DND-41 (cell line): Measurements from ENCODE around the gene SIRT7.

Experiments used
- ATAC-seq: fragments of 200-7000 bp; cut with Tn5 transposase; 3 replicates; pipeline ENCODE4 v1.9.1; 2021; ENCODE audit warnings: low read depth; ENCODE audit not compliant: insufficient read depth
- DNase-seq: peaks from one replicate; pipeline ENCODE4 v3.0.0-alpha.2; 2020
- H2AFZ ChIP-seq: 2 replicates; pipeline ENCODE4 v1.6.0; 2012; ENCODE audit warnings: low read depth, low read length
- H3K27ac ChIP-seq: 2 replicates; pipeline ENCODE4 v1.5.1; 2012; ENCODE audit warnings: low read length, inconsistent platforms
- H3K27me3 ChIP-seq: fragments of 200-600 bp; sonication (generic); 2 replicates; pipeline ENCODE4 v1.6.0; 2012; ENCODE audit warnings: low read length, mild to moderate bottlenecking, inconsistent platforms; ENCODE audit not compliant: insufficient read depth, poor library complexity
- H3K36me3 ChIP-seq: 2 replicates; pipeline ENCODE4 v1.5.1; 2012; ENCODE audit warnings: low read length, inconsistent platforms; ENCODE audit not compliant: insufficient read depth
- H3K4me1 ChIP-seq: 2 replicates; pipeline ENCODE4 v1.5.1; 2012; ENCODE audit warnings: mild to moderate bottlenecking, low read length; ENCODE audit not compliant: insufficient read depth
- H3K4me2 ChIP-seq: 2 replicates; pipeline ENCODE4 v1.6.0; 2012; ENCODE audit warnings: mild to moderate bottlenecking, moderate library complexity, low read length, inconsistent platforms; ENCODE audit not compliant: insufficient read depth
- H3K4me3 ChIP-seq, 2 experiments: fragments of 200-600 bp in 1 of 2; shearing (Covaris generic) in 1 of 2; 2 replicates each; pipeline ENCODE4 v1.5.1; 2012 to 2016; ENCODE audit warnings: inconsistent platforms in 2 of 2, low read length in 2 of 2, mild to moderate bottlenecking in 2 of 2, low read depth in 1 of 2, moderate library complexity in 1 of 2
- H3K79me2 ChIP-seq: 2 replicates; pipeline ENCODE4 v1.6.0; 2012; ENCODE audit warnings: low read length, inconsistent platforms; ENCODE audit not compliant: insufficient read depth
- H3K9ac ChIP-seq: 2 replicates; pipeline ENCODE4 v1.6.0; 2012; ENCODE audit warnings: low read depth, mild to moderate bottlenecking, inconsistent platforms, low read length, moderate library complexity
- H3K9me3 ChIP-seq: 2 replicates; pipeline ENCODE4 v1.5.1; 2012; ENCODE audit warnings: low read length, moderate library complexity, mild to moderate bottlenecking, inconsistent platforms; ENCODE audit not compliant: insufficient read depth, severe bottlenecking
- H4K20me1 ChIP-seq: 2 replicates; pipeline ENCODE4 v1.6.0; 2012; ENCODE audit warnings: low read length; ENCODE audit not compliant: insufficient read depth
- CTCF ChIP-seq: IDR thresholded peaks from 2 replicates; pipeline ENCODE4 v1.5.1; 2012; ENCODE audit warnings: borderline replicate concordance, low read length, moderate library complexity, mild to moderate bottlenecking; ENCODE audit not compliant: poor library complexity, severe bottlenecking; ENCODE audit errors: extremely low read depth
- EZH2 ChIP-seq: IDR thresholded peaks from 3 replicates; pipeline ENCODE4 v1.6.1; 2012; ENCODE audit warnings: borderline replicate concordance, low read depth, mild to moderate bottlenecking, moderate library complexity, low read length, inconsistent platforms; ENCODE audit not compliant: severe bottlenecking

Gene SIRT7

GRCh38 chr17:81958633-81959342 is 40.8 kb upstream of the SIRT7 start:
- no peak overlapping the region for H3K9ac ChIP-seq
- H3K27me3 ChIP-seq, result peaks cover 20% of the 10 kb centered on the region
- no peak overlapping the region for H3K4me2 ChIP-seq
- no peak overlapping the region for H3K4me3 ChIP-seq
- peaks cover 6% of the 10 kb centered on the region for H3K4me1 ChIP-seq
- H3K9me3 ChIP-seq, result no peaks in the 10 kb centered on the region
- DNase-seq (no peak), ATAC-seq (no peak)
- no peak for TF ChIP-seq CTCF
- TF ChIP-seq EZH2, result no peak
- no peaks in the 10 kb centered on the region for H4K20me1 ChIP-seq
- H3K36me3 ChIP-seq, result no peaks in the 10 kb centered on the region
- H2AFZ ChIP-seq, result no peak overlapping the region
- no peaks in the 10 kb centered on the region for H3K79me2 ChIP-seq
- H3K27ac ChIP-seq, result no peak overlapping the region

GRCh38 chr17:81957691-81958432 is 39.9 kb upstream of the SIRT7 start:
- Histone ChIP-seq H3K4me3 (no peak overlapping the region), H3K36me3 (no peaks in the 10 kb centered on the region), H3K27me3 (peaks cover 20% of the 10 kb centered on the region), H3K4me2 (no peak overlapping the region), H3K9me3 (no peaks in the 10 kb centered on the region), H2AFZ (no peak overlapping the region), H4K20me1 (no peaks in the 10 kb centered on the region), H3K27ac (no peak overlapping the region), H3K4me1 (peaks cover 10% of the 10 kb centered on the region), H3K9ac (no peak overlapping the region), H3K79me2 (no peaks in the 10 kb centered on the region)
- ATAC-seq, result no peak
- no peak for DNase-seq
- TF ChIP-seq EZH2 (no peak), CTCF (no peak)

GRCh38 chr17:81956607-81957589 is 38.9 kb upstream of the SIRT7 start:
- H3K9me3 ChIP-seq, result no peaks in the 10 kb centered on the region
- no peak overlapping the region for H3K4me2 ChIP-seq
- H2AFZ ChIP-seq, result no peak overlapping the region
- H3K9ac ChIP-seq, result no peak overlapping the region
- H3K79me2 ChIP-seq, result no peaks in the 10 kb centered on the region
- H3K27ac ChIP-seq, result no peak overlapping the region
- DNase-seq (no peak), ATAC-seq (no peak)
- H3K36me3 ChIP-seq, result no peaks in the 10 kb centered on the region
- no peaks in the 10 kb centered on the region for H4K20me1 ChIP-seq
- TF ChIP-seq EZH2, result no peak
- no peak for TF ChIP-seq CTCF
- H3K27me3 ChIP-seq, result peaks cover 18% of the 10 kb centered on the region
- H3K4me3 ChIP-seq, result no peak overlapping the region
- peaks cover 15% of the 10 kb centered on the region for H3K4me1 ChIP-seq
